CD4-positive, alpha-beta memory T cell (primary cell): Measurements from ENCODE around the gene HS6ST3. TPM values are rescaled to one million over a fixed set of nuclear protein-coding genes. Genes with fewer than 3 reads are reported as not detected.

ENCODE experiments used
- CTCF ChIA-PET: fragments of 350-600 bp; sonication (Branson Sonifier 250); formaldehyde crosslinking; loops from one replicate; lab custom pipeline; 2021; ENCODE audit warnings: inconsistent platforms; ENCODE audit not compliant: partially characterized antibody; lab: Charles Lee
- POLR2A ChIA-PET: fragments of 350-600 bp; sonication (Branson Sonifier 250); formaldehyde crosslinking; loops from one replicate; lab custom pipeline; 2021; ENCODE audit not compliant: partially characterized antibody; lab: Charles Lee
- DNase-seq, 5 donors: peaks; one replicate each; pipeline versions ENCODE4 v3.0.0 to v3.0.0-alpha.2; 2020 to 2022; ENCODE audit warnings: mixed read lengths in 1 of 5
- H3K27ac ChIP-seq: one replicate; pipeline ENCODE4 v1.7.0; 2013; ENCODE audit warnings: low read depth, low read length
- H3K27me3 ChIP-seq: 2 replicates; pipeline ENCODE4 v1.7.0; 2013; ENCODE audit warnings: mild to moderate bottlenecking, low read length, moderate library complexity; ENCODE audit not compliant: insufficient read depth
- H3K36me3 ChIP-seq: 2 replicates; pipeline ENCODE4 v1.7.0; 2013; ENCODE audit warnings: mild to moderate bottlenecking, low read length, moderate library complexity; ENCODE audit not compliant: insufficient read depth
- H3K4me1 ChIP-seq: 2 replicates; pipeline ENCODE4 v1.7.0; 2013; ENCODE audit warnings: mild to moderate bottlenecking, low read length, moderate library complexity; ENCODE audit not compliant: insufficient read depth
- H3K4me3 ChIP-seq, 2 donors: one replicate each; pipeline ENCODE4 v1.7.0; 2013; ENCODE audit warnings: low read length in 2 of 2, mild to moderate bottlenecking in 1 of 2
- H3K9me3 ChIP-seq, 2 donors: one replicate each; pipeline ENCODE4 v1.7.0; 2013; ENCODE audit warnings: low read length in 2 of 2, control low read depth in 1 of 2; ENCODE audit not compliant: control insufficient read depth in 1 of 2
- H3K27ac Mint-ChIP-seq, 7 donors: one replicate each; pipeline ENCODE4 v1.8.0; 2020 to 2021; ENCODE audit warnings: mixed read lengths in 7 of 7, mild to moderate bottlenecking in 6 of 7, inconsistent platforms in 3 of 7, moderate library complexity in 3 of 7
- H3K27me3 Mint-ChIP-seq, 2 donors: one replicate each; pipeline ENCODE4 v1.8.0; 2020 to 2021; ENCODE audit warnings: mixed read lengths in 2 of 2
- H3K36me3 Mint-ChIP-seq, 2 donors: one replicate each; pipeline ENCODE4 v1.8.0; 2020 to 2021; ENCODE audit warnings: mixed read lengths in 2 of 2, inconsistent platforms in 1 of 2, mild to moderate bottlenecking in 1 of 2
- H3K4me1 Mint-ChIP-seq, 4 donors: one replicate each; pipeline ENCODE4 v1.8.0; 2020 to 2021; ENCODE audit warnings: mixed read lengths in 4 of 4, mild to moderate bottlenecking in 1 of 4
- H3K4me3 Mint-ChIP-seq, 8 donors: one replicate each; pipeline ENCODE4 v1.8.0; 2020 to 2021; ENCODE audit warnings: mixed read lengths in 8 of 8, mild to moderate bottlenecking in 7 of 8, moderate library complexity in 6 of 8, inconsistent platforms in 3 of 8
- H3K9me3 Mint-ChIP-seq, 8 donors: one replicate each; pipeline ENCODE4 v1.8.0; 2020 to 2021; ENCODE audit warnings: mixed read lengths in 8 of 8, mild to moderate bottlenecking in 5 of 8, inconsistent platforms in 3 of 8, moderate library complexity in 1 of 8
- intact Hi-C: fragments of 100-400 bp; cut with micrococcal nuclease; formaldehyde crosslinking; loops from one replicate; pipeline ENCODE4 v1.15.1; 2023
- polyA plus RNA-seq, 2 donors: library from polyadenylated mRNA; unstranded; fragments of 300-500 nt; fragmentation: Illumina TruSeq; gene quantifications; one replicate each; pipeline ENCODE4 v1.2.3, GENCODE V29; 2021
- total RNA-seq, 2 experiments: library from RNA; stranded (reverse); gene quantifications; one replicate each; pipeline ENCODE4 v1.2.3, GENCODE V29; 2021

Gene HS6ST3
- total and polyA plus RNA-seq, 4 experiments from 2014 or later: not detected

- Mint-ChIP-seq H3K36me3 (no peaks in the 10 kb centered on the region), H3K9me3 (peaks cover 0 to 11% (median 6%) of the 10 kb centered on the region in 8 donors), H3K27ac (no peak overlapping the region), H3K27me3 (no peaks in the 10 kb centered on the region), H3K4me1 (no peaks in the 10 kb centered on the region), H3K4me3 (no peak overlapping the region)
- Histone ChIP-seq H3K9me3 (no peaks in the 10 kb centered on the region), H3K27ac (no peak overlapping the region), H3K36me3 (no peaks in the 10 kb centered on the region), H3K4me3 (no peak overlapping the region), H3K27me3 (no peaks in the 10 kb centered on the region), H3K4me1 (no peaks in the 10 kb centered on the region)
- intact Hi-C loops: no loop called here
- POLR2A ChIA-PET: no interaction called here
- CTCF ChIA-PET: no interaction called here
- no peak for DNase-seq
Measured at GRCh38 chr13:96200810-96201209, 110.9 kb downstream of the HS6ST3 start.

- Mint-ChIP-seq H3K9me3 (peaks cover 0 to 11% (median 6%) of the 10 kb centered on the region in 8 donors), H3K27ac (no peak overlapping the region), H3K4me3 (peak overlapping the region in 1 of 8 donors; percentile 26), H3K4me1 (no peaks in the 10 kb centered on the region), H3K36me3 (no peaks in the 10 kb centered on the region), H3K27me3 (no peaks in the 10 kb centered on the region)
- intact Hi-C loops: no loop called here
- POLR2A ChIA-PET: no interaction called here
- Histone ChIP-seq H3K4me3 (no peak overlapping the region), H3K27ac (no peak overlapping the region), H3K9me3 (no peaks in the 10 kb centered on the region), H3K27me3 (no peaks in the 10 kb centered on the region), H3K36me3 (no peaks in the 10 kb centered on the region), H3K4me1 (no peaks in the 10 kb centered on the region)
- CTCF ChIA-PET: no interaction called here
- no peak for DNase-seq
Measured at GRCh38 chr13:96202315-96202714, 112.4 kb downstream of the HS6ST3 start.

GRCh38 chr13:96203471-96203870 lies 113.6 kb downstream of the HS6ST3 start:
- H3K27me3 ChIP-seq: no peaks in the 10 kb centered on the region
- no peaks in the 10 kb centered on the region for H3K9me3 ChIP-seq
- no peak overlapping the region for H3K27ac ChIP-seq
- H3K36me3 ChIP-seq: no peaks in the 10 kb centered on the region
- Mint-ChIP-seq H3K4me3 (no peak overlapping the region), H3K27me3 (no peaks in the 10 kb centered on the region), H3K27ac (no peak overlapping the region), H3K36me3 (no peaks in the 10 kb centered on the region), H3K4me1 (no peaks in the 10 kb centered on the region), H3K9me3 (peaks cover 0 to 11% (median 6%) of the 10 kb centered on the region in 8 donors)
- CTCF ChIA-PET: no interaction called here
- no peak for DNase-seq
- no peak overlapping the region for H3K4me3 ChIP-seq
- POLR2A ChIA-PET: no interaction called here
- intact Hi-C loops: no loop called here
- H3K4me1 ChIP-seq: no peaks in the 10 kb centered on the region

- no peaks in the 10 kb centered on the region for H3K36me3 ChIP-seq
- H3K4me3 ChIP-seq: no peak overlapping the region
- Mint-ChIP-seq H3K4me3 (no peak overlapping the region), H3K27me3 (no peaks in the 10 kb centered on the region), H3K36me3 (no peaks in the 10 kb centered on the region), H3K9me3 (peaks cover 0 to 7% (median 1%) of the 10 kb centered on the region in 8 donors), H3K27ac (no peak overlapping the region), H3K4me1 (no peaks in the 10 kb centered on the region)
- H3K9me3 ChIP-seq: no peaks in the 10 kb centered on the region
- no peak overlapping the region for H3K27ac ChIP-seq
- H3K4me1 ChIP-seq: no peaks in the 10 kb centered on the region
- no peaks in the 10 kb centered on the region for H3K27me3 ChIP-seq
- ChIA-PET CTCF (no interaction called here), POLR2A (no interaction called here)
- intact Hi-C loops: no loop called here
- no peak for DNase-seq
Measured at GRCh38 chr13:96214824-96215445, 125.0 kb downstream of the HS6ST3 start.

- H3K36me3 Mint-ChIP-seq: no peaks in the 10 kb centered on the region
- ChIA-PET POLR2A (no interaction called here), CTCF (no interaction called here)
- no peaks in the 10 kb centered on the region for H3K9me3 ChIP-seq
- DNase-seq: no peak
- H3K9me3 Mint-ChIP-seq: peaks cover 0 to 7% (median 2%) of the 10 kb centered on the region in 8 donors
- H3K4me3 Mint-ChIP-seq: no peak overlapping the region
- H3K4me3 ChIP-seq: no peak overlapping the region
- no peaks in the 10 kb centered on the region for H3K4me1 ChIP-seq
- no peaks in the 10 kb centered on the region for H3K36me3 ChIP-seq
- no peak overlapping the region for H3K27ac Mint-ChIP-seq
- H3K4me1 Mint-ChIP-seq: no peaks in the 10 kb centered on the region
- no peaks in the 10 kb centered on the region for H3K27me3 ChIP-seq
- no peak overlapping the region for H3K27ac ChIP-seq
- H3K27me3 Mint-ChIP-seq: no peaks in the 10 kb centered on the region
- intact Hi-C loops: no loop called here
Measured at GRCh38 chr13:96216543-96216942, 126.6 kb downstream of the HS6ST3 start.

- H3K36me3 ChIP-seq: no peaks in the 10 kb centered on the region
- Mint-ChIP-seq H3K36me3 (no peaks in the 10 kb centered on the region), H3K27me3 (no peaks in the 10 kb centered on the region), H3K4me1 (no peaks in the 10 kb centered on the region), H3K27ac (no peak overlapping the region), H3K4me3 (no peak overlapping the region), H3K9me3 (peaks cover 0 to 7% (median 1%) of the 10 kb centered on the region in 8 donors)
- no peaks in the 10 kb centered on the region for H3K9me3 ChIP-seq
- intact Hi-C loops: no loop called here
- ChIA-PET CTCF (no interaction called here), POLR2A (no interaction called here)
- no peak for DNase-seq
- H3K27ac ChIP-seq: no peak overlapping the region
- no peaks in the 10 kb centered on the region for H3K4me1 ChIP-seq
- no peak overlapping the region for H3K4me3 ChIP-seq
- no peaks in the 10 kb centered on the region for H3K27me3 ChIP-seq
Measured at GRCh38 chr13:96218475-96218874, 128.6 kb downstream of the HS6ST3 start.

GRCh38 chr13:96221471-96221870 lies 131.6 kb downstream of the HS6ST3 start:
- no peaks in the 10 kb centered on the region for H3K4me1 Mint-ChIP-seq
- no peaks in the 10 kb centered on the region for H3K27me3 Mint-ChIP-seq
- Histone ChIP-seq H3K4me3 (no peak overlapping the region), H3K9me3 (no peaks in the 10 kb centered on the region), H3K36me3 (no peaks in the 10 kb centered on the region), H3K27ac (no peak overlapping the region), H3K4me1 (no peaks in the 10 kb centered on the region), H3K27me3 (no peaks in the 10 kb centered on the region)
- H3K4me3 Mint-ChIP-seq: no peak overlapping the region
- ChIA-PET POLR2A (no interaction called here), CTCF (no interaction called here)
- H3K27ac Mint-ChIP-seq: no peak overlapping the region
- peaks cover 0 to 5% (median 0%) of the 10 kb centered on the region in 8 donors for H3K9me3 Mint-ChIP-seq
- intact Hi-C loops: no loop called here
- no peaks in the 10 kb centered on the region for H3K36me3 Mint-ChIP-seq
- DNase-seq: no peak
